ENCODE results near the gene PAIP2B. TPM values are rescaled to one million over a fixed set of nuclear protein-coding genes. Genes with fewer than 3 reads are reported as not detected.

PAIP2B gene
- total and polyA plus RNA-seq, 10 of the 15 experiments (the other 5 are each of a cell fraction or from before 2014, with no cell fraction given): 0.06 to 0.79 (median 0.32) TPM

DNA sequence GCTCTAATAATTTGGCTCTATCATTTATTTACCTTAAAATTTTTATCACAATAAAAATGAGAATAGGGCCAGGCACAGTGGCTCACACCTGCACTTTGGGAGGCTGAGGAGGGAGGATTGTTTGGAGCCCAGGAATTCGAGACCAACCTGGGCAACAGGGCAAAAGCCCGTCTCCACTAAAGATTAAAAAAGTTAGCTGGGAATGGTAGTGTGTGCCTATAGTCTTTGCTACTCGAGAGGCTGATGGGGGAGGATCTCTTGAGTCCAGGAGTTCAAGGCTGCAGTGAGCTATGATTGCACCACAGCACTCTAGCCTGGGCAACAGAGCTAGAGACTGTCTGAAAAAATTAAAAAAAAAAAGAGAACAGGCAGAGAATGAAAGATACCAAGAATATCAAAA is 90.7 kb downstream of the PAIP2B start:
- POLR2A ChIA-PET: no interaction called here

DNA sequence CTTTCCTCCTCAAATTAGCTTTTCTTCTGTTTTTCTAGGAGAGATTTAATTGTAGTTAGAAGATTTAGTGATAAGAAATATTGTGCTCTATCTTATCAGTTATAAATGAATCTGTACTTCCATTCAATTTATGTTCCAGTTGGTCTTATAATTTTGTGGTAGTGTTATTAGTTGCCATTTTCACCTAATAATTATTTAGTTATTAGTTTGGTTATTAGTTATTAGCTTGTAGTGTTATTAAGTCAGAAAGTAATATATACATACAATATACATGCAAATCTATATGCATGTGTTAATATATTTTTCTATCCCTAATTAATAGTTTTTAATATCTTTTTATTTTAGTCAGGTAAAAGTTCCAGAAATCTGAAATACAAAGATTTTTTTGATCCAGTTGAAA is 93.3 kb downstream of the PAIP2B start:
- CTCF ChIA-PET: interaction anchor here (1.6 to 2.8 kb wide), 3 partner anchors 33 to 64 kb away, joined by 4 to 7 read pairs (median 5); no protein-coding TSS in a partner anchor
- peaks cover 50% of the 10 kb centered on the region for H3K79me2 ChIP-seq (ENCODE audit: control insufficient read depth, insufficient read depth, low read length)

More for the DNA sequence above, 90.7 kb downstream of the PAIP2B start:
- 98% methylated on average over 3 of the region's 3 CpGs for WGBS (ENCODE audit: insufficient coverage, insufficient replicate concordance, low lambda C conversion rate, missing lambda C conversion rate)
- H2AFZ ChIP-seq (ENCODE audit: control insufficient read depth, low read depth, low read length): no peak overlapping the region
- no peaks in the 10 kb centered on the region for H4K20me1 ChIP-seq (ENCODE audit: control insufficient read depth, insufficient read depth)
- H3K9me3 ChIP-seq (replicated peaks; ENCODE audit: control insufficient read depth, insufficient read depth, low read length): no peaks in the 10 kb centered on the region
- no peaks in the 10 kb centered on the region for H3K27me3 ChIP-seq (replicated peaks in 1 of 2; ENCODE audit: control insufficient read depth in 2 of 2, insufficient read depth in 2 of 2, low read length in 1 of 2)
- BruUV-seq (replicated peaks): no TSS peak
- H3K9ac ChIP-seq (ENCODE audit: control insufficient read depth, insufficient read depth, low read length): no peak overlapping the region
- no peak overlapping the region for H3K4me2 ChIP-seq (ENCODE audit: control insufficient read depth, insufficient read depth)
- peaks cover 6 to 31% of the 10 kb centered on the region in 2 experiments for H3K36me3 ChIP-seq (ENCODE audit: control insufficient read depth in 2 of 2, insufficient read depth in 2 of 2, low read length in 1 of 2)
- ChIA-PET RAD21 (ENCODE audit: unreplicated experiment) (no interaction called here), CTCF (no interaction called here), SMC1A (ENCODE audit: uncharacterized antibody, unreplicated experiment) (interaction anchor here (0.6 to 1.5 kb wide), 2 partner anchors 9 to 171 kb away, joined by 3 to 8 read pairs; no protein-coding TSS in a partner anchor)
- in situ Hi-C loops (cut with MboI) (no loop called here), intact Hi-C loops (cut with micrococcal nuclease; ENCODE audit: unreplicated experiment) (no loop called here)
- H3K27ac ChIP-seq (ENCODE audit: control insufficient read depth, insufficient read depth): no peak overlapping the region
- ATAC-seq (no peak), DNase-seq (ENCODE audit: low read depth, low spot score) (no peak), FAIRE-seq (no peak)
- TF ChIP-seq PML (IDR thresholded peaks at IDR 0.05; ENCODE audit: low read length) (no peak), CEBPB (IDR thresholded peaks at IDR 0.05; ENCODE audit: borderline replicate concordance in 1 of 2, low read depth in 2 of 2, low read length in 2 of 2) (no peak), RB1 (IDR thresholded peaks at IDR 0.05; ENCODE audit: borderline replicate concordance) (no peak), JUND (IDR thresholded peaks at IDR 0.05; ENCODE audit: low read depth, low read length) (no peak), MXI1 (IDR thresholded peaks at IDR 0.05; ENCODE audit: low read depth, low read length) (no peak), TCF7 (IDR thresholded peaks at IDR 0.05; ENCODE audit: borderline replicate concordance) (no peak)
- no peak overlapping the region for H3K4me3 ChIP-seq
- H3K79me2 ChIP-seq (ENCODE audit: control insufficient read depth, insufficient read depth, low read length): peaks cover 25% of the 10 kb centered on the region
- 0 out of 2 replicates have a peak, but pooled peaks cover 2% of the 10 kb centered on the region for H3K4me1 ChIP-seq (ENCODE audit: control insufficient read depth, insufficient read depth, low read length)

More for the DNA sequence above, 93.3 kb downstream of the PAIP2B start:
- intact Hi-C loops (cut with micrococcal nuclease; ENCODE audit: unreplicated experiment): no loop called here
- no peaks in the 10 kb centered on the region for H3K27me3 ChIP-seq (replicated peaks in 1 of 2; ENCODE audit: control insufficient read depth in 2 of 2, insufficient read depth in 2 of 2, low read length in 1 of 2)
- no peak overlapping the region for H3K4me3 ChIP-seq
- no peak for TF ChIP-seq CREM (IDR thresholded peaks at IDR 0.05; ENCODE audit: low read depth)
- no peak for TF ChIP-seq MEF2A (IDR thresholded peaks at IDR 0.05; ENCODE audit: insufficient read depth, low read depth, low read length)
- TF ChIP-seq, protein P1, sequence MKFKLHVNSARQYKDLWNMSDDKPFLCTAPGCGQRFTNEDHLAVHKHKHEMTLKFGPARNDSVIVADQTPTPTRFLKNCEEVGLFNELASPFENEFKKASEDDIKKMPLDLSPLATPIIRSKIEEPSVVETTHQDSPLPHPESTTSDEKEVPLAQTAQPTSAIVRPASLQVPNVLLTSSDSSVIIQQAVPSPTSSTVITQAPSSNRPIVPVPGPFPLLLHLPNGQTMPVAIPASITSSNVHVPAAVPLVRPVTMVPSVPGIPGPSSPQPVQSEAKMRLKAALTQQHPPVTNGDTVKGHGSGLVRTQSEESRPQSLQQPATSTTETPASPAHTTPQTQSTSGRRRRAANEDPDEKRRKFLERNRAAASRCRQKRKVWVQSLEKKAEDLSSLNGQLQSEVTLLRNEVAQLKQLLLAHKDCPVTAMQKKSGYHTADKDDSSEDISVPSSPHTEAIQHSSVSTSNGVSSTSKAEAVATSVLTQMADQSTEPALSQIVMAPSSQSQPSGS (IDR thresholded peaks at IDR 0.05; ENCODE audit: low read length): no peak
- no peak for TF ChIP-seq JUNB (IDR thresholded peaks at IDR 0.05)
- no peak for TF ChIP-seq MYC (IDR thresholded peaks at IDR 0.05; ENCODE audit: insufficient read depth, insufficient read length, insufficient replicate concordance, low read length, severe bottlenecking)
- FAIRE-seq: no peak
- in situ Hi-C loops (cut with MboI): no loop called here
- ChIA-PET POLR2A (interaction anchor here (0.8 to 1.0 kb wide), 2 partner anchors 14 to 64 kb away, joined by 3 read pairs; no protein-coding TSS in a partner anchor), SMC1A (ENCODE audit: uncharacterized antibody, unreplicated experiment) (interaction anchor here (0.6 to 2.5 kb wide), 4 partner anchors 33 to 83 kb away, joined by 3 to 10 read pairs (median 6); partner anchors contain the start of gene NAGK), RAD21 (ENCODE audit: unreplicated experiment) (interaction anchor here (1.5 kb wide), 1 partner anchor 62 kb away, joined by 4 read pairs; no protein-coding TSS in a partner anchor)
- H3K9ac ChIP-seq (ENCODE audit: control insufficient read depth, insufficient read depth, low read length): no peak overlapping the region
- H3K27ac ChIP-seq (ENCODE audit: control insufficient read depth, insufficient read depth): no peak overlapping the region
- peaks cover 2 to 17% of the 10 kb centered on the region in 2 experiments for H3K36me3 ChIP-seq (ENCODE audit: control insufficient read depth in 2 of 2, insufficient read depth in 2 of 2, low read length in 1 of 2)
- no TSS peak for BruUV-seq (replicated peaks)
- no peaks in the 10 kb centered on the region for H4K20me1 ChIP-seq (ENCODE audit: control insufficient read depth, insufficient read depth)
- no peak overlapping the region for H2AFZ ChIP-seq (ENCODE audit: control insufficient read depth, low read depth, low read length)
- ATAC-seq: no peak
- H3K9me3 ChIP-seq (replicated peaks; ENCODE audit: control insufficient read depth, insufficient read depth, low read length): no peaks in the 10 kb centered on the region
- H3K4me2 ChIP-seq (ENCODE audit: control insufficient read depth, insufficient read depth): no peak overlapping the region
- no peak for DNase-seq (ENCODE audit: low read depth, low spot score)
- H3K4me1 ChIP-seq (ENCODE audit: control insufficient read depth, insufficient read depth, low read length): 0 out of 2 replicates have a peak, but pooled peaks cover 2% of the 10 kb centered on the region
